Right renal cortex interstitium (tissue), 3 donors: Measurements from ENCODE around the gene MRPL57. TPM values are rescaled to one million over a fixed set of nuclear protein-coding genes. Genes with fewer than 3 reads are reported as not detected.
"Not testable (repeated sequence)": the region's sequence is repeated elsewhere in the genome, so short reads cannot be mapped to it uniquely, and the experiment has no call there.

Experiments
- DNase-seq, 3 donors: peaks; one replicate each; pipeline ENCODE4 v3.0.0-alpha.2; 2013; ENCODE audit warnings: low read depth in 3 of 3, low spot score in 2 of 3
- polyA plus RNA-seq, 3 donors: library from polyadenylated mRNA; unstranded; fragments of 120-200 nt; gene quantifications; one replicate each; pipeline ENCODE4 v1.2.1, GENCODE V29; 2013; ENCODE audit not compliant: insufficient read length in 3 of 3

MRPL57 gene
- 10 to 100 TPM; 20.6 to 25.4 (median 24.0) TPM for polyA plus RNA-seq

DNA sequence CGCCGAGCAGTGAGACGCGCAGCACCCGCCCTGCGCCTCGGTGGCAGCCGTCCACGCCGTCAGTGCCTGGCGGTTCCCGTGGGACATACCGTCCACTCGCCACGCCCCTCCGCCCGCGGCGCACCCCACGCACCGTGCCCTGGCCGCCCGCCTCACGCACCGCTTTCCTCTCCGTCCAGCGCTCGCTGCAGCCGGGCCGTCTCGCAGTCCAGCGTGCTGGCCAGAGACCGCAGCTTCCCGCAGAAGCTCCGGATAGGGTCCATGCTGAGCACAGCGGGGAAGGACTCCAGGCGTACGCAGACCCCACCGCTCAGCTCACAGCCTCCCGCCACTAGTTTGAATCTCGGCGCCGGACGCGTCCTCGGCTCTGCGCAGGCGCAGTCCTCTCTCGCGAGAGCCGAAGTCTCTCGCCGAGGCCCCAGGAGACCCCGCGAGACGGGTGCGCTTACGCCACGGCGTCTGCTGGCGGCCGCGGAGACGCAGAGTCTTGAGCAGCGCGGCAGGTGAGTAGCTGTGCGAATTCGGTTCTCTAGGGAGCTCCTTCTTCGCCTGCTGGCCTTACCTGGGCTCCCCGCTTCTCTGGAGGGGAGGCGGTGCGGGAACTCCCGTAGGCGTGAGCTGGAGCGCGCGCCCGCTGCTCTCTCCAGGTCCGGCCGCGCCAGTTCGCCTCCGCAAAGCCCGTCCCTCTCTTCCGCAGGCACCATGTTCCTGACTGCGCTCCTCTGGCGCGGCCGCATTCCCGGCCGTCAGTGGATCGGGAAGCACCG, at the start of gene MRPL57, which contains the start of gene SKA3:
MRPL57 (plus strand) TSS at position 444 of the 767 bp plus-strand sequence; CDS start at position 703, 259 bp downstream.
SKA3 (minus strand) TSS at position 338 of the 767 bp plus-strand sequence; CDS start at position 263, 75 bp downstream.
- peak; percentile 85 to 88 (median 88) for DNase-seq

DNA sequence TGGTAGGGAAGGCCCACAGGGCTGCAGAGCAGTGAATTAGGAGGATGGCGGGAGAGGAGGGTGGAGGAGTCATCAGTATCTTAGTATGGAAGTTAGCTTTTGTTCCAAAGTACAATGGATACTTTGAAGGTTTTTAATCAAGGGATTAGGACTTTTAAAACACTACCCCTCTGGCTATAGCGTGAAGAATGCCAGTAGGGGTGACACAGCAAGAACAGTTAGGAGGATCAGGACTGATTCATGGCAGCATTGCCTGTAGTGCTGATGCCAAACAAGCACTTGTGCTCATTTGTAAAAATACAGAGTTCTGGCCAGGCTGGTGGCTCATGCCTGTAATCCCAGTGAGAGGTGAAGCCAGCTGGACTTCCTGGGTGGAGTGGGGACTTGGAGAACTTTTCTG, 46.3 kb upstream of the MRPL57 start:
- no peak for DNase-seq

DNA sequence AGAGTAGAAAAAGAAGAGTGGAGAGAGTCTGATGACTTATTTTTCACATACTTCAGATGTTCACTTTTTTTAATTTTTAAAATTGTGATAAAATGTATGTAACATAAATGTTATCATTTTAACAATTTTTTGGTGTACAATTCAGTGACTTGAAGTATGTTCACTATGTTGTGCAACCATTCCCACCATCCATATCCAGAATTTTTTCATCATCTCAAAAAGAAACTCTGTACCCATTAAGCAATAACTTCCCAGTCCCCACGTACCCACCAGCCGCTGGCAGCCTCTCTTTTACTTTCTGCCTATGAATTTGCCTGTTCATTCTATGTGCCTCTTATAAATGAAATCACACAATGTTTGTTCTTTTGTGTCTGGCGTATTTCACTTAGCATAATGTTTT, 43.4 kb upstream of the MRPL57 start:
- no peak for DNase-seq

DNA sequence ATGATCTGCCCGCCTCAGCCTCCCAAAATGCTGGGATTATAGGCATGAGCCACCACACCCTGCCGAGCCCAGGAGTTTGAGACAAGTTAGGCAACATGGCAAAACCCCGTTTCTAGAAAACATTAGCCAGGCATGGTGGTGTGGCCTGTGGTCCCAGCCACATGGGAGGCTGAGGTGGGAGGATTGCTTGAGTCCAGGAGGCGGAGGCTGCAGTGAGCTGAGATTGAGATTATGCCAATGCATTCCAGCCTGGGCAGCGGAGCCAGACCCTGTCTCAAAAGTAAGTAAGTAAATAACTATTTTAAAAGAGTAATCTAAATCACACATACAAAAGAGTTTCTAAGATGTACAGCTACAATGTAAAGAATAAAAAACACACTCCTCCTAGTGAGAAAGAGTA, 42.0 kb upstream of the MRPL57 start:
- DNase-seq = no peak

DNA sequence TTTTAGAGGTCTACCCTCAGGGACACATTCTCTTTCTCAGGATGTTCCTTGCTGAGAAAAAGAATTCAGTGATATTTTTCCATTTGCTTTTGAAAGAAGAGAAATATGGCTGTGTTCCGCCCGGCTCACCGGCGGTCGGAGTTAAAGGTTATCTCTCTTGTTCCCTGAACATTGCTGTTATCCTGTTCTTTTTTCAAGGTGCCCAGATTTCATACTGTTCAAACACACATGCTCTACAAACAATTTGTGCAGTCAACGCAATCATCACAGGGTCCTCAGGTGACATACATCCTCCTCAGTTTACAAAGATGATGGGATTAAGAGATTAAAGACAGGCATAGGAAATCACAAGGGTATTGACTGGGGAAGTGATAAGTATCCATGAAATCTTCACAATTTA, 40.6 kb upstream of the MRPL57 start:
- DNase-seq = not testable (repeated sequence)

DNA sequence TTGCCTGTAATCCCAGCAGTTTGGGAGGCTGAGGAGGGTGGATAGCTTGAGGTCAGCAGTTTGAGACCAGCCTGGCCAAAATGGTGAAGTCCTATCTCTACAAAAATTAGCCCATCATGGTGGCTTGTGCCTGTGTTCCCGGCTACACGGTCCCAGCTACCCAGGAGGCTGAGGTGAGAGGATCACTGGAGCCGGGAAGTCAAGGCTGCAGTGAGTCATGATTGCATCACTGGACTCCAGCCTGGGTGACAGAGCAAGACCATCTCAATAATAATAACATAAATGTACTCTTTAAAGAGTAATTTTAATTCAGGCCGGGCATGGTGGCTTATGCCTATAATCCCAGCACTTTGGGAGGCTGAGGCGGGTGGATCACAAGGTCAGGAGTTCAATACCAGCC, 38.8 kb upstream of the MRPL57 start:
- no peak for DNase-seq

DNA sequence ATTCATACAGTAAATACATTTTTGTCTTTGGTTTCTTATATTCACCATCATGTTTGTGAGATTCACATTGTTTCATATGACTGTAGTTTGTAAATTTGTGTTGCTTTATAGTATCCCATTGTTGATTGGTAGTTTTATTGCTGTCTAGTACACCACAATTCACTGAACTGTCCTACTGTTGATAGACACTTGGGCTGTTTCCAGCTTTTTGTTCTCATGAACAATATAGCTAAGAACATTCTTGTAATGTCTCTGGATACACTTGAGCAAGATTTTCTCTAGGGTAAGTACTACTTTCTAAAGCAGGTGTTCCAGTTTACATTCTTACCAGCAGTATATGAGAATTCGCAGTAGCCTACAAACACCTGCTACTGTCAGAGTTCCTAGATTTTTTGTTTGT, 37.9 kb upstream of the MRPL57 start:
- DNase-seq = no peak

DNA sequence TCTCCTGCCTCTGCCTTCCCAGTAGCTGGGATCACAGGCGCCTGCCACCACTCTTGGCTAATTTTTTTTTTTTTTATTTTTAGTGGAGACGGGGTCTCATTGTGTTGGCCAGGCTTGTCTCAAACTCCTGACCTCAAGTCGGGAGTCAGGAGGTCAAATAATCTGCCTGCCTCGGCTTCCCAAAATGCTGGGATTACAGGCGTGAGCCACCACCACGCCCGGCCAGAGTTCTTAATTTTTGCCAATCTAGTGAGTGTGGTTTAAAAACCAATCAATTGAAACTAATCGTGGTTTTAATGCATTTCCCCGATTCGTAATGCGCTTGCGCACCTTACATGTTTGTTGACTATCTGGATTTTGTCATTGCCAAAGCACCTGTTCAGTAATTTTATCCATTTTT, 37.1 kb upstream of the MRPL57 start:
- no peak for DNase-seq

DNA sequence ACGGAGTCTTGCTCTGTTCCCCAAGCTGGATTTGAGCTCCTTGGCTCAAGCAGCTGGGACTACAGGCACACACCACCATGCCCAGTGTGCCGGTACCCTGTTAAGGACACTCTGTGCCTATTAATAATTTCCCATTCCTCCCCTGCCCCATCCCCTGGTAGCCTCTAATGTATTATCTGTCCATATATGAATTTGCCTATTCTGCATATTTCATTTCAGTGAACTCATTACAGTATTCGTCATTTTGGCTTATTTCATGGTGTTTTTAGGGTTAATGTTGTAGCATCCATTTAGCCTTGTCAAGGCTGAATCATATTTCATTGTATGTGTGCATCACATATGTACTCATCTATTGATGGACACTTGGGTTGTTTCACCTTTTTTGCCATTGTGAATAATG, 33.7 kb upstream of the MRPL57 start:
- DNase-seq = no peak

DNA sequence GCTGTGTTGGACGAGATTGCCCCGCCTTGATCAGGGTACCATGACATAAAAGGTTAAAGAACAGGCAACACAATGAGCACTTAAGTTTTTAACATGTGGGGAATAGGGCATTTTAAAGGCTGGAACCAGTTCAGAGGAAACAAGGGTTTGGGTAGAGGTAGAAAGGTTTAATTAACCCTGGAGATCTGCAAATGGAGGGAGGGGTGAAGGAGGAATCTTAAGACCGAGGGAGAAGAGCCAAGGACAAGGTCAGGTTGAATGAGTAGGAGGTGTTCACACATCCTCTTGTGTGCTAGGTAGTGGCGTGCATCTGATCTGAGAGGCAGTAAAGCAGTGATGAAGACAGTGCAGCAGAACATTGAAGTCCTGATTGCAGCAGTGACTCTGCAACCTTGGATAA, 28.6 kb upstream of the MRPL57 start:
- no peak for DNase-seq

DNA sequence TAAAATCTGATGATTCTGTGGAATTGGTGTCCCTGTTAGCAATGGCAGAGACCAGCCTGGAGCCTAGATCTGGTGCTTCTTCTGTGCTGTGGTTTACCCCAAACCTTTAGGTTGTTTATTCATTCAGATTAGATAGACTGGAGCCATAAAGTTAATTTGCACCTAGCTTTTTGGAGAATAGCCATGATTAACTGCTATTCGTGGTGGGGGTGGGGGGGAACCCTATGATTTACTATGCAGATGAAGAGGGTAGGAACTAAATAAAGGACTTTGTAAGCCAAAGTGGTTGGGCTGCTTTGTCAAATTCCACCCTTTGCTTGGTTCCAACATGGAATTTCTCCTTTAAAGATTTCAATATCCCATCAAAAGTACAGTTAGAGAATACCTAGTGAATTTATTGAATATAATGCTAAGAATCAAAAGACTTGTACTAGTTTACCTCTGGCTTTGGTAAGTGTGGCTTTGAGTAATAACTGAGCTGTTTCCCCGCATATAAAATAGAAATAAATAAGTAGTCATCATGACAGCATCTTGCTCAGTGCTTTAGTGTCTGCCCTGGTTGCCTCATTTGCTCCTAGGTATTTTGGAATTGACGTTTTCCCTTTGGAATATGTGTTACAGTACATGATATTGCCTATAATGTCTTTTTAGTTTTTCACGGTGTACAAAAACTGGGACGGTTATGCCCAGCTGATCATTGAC, 27.8 kb upstream of the MRPL57 start:
- DNase-seq = no peak

DNA sequence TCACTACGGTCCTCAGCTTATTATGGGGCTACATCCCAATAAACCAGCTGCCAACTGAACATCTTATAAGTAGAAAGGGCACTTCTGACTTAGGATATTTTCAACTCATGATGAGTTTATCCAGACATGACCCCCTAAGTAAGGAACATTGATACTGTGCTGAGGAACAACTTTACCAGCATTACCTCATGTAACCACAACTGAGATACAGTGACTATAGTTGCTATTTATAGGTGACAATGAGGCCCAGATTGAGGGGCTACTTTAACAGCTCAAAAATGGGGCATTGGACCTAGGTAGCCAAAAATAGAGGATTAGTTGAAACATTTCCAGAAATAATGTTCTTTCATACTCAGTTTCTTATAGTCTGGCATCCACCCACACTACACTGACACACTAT, 26.9 kb upstream of the MRPL57 start:
- no peak for DNase-seq

DNA sequence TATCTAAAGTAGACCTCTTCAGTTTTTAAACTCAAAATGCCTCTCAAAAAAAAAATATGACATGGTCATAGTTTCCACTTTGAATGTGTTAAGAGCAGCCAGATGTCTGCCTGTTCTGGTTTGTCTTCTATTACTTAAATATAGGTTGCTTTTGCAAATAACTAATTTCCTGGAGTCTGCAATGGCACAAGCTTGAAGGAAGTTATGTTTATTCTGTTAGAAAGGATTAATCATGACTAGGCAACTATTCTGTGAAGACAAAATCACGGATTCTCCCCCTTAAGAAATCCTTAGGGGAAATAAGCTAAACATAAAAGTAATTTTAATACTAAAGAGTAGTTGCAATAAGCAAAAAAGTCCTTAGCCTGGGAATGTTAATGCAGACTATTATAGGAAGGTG, 26.4 kb upstream of the MRPL57 start:
- no peak for DNase-seq

DNA sequence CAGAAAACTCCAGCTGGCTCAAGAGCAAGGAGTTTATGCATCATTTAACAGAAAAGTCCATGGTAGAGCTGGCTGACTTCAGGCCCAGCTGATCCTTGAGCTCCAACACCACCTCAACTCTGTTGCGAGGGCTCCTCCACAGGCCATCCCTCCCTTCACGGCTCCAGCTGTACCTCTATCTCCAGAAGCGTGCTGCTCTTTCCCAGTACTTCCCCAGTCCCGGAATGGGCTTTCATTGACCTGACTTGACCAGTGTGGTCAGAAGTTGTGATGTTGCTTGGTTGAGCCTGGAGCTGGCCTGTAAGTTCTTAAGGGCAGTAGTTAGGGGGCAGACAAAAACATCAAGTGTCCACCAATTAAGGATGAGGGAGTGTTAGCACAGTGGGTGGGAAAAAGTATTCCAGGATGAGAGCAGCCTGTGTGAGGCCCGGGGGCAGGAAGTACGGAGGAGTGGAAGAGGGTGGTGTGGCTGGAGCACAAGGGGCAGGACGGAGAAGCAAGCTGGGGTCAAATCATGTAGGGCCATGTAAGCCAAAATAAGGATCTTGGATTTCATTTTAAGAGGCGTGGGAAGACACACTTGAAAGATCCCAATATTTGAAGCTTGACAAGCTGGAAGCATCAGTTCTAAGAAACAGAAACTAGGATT, 24.1 kb upstream of the MRPL57 start:
- DNase-seq = no peak

DNA sequence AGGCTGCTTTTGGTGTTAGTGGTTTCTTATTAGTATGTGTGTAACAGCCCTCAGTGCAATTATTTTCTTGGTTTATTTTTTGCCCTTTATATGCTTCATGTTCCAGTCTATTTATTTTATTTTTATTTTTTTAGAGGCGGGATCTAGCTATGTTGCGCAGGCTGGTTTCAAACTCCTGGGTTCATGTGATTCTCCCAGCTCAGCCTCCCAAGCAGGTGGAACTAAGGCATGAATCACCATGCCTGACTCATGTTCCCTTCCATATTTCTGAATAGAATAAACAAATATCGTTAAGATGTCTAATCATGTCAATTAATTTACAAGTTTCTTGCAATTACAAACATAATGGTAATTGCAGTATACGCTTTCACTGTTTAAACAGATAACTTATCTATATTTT, 11.8 kb upstream of the MRPL57 start:
- DNase-seq = no peak

DNA sequence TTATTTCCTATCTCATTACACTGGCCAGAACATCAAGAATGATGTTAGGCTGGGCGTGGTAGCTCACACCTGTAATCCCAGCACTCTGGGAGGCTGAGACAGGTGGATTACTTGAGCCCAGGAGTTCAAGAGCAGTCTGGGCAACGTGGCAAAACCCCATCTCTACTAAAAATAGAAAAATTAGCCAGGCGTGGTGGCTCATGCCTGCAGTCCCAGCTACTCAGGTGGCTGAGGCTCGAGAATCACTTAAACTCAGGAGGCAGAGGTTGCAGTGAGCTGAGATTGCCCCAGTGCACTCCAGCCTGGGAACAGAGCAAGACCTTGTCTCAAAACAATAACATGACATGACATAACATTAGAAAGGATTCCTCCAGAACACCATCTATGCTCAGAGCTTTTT, 10.9 kb upstream of the MRPL57 start:
- DNase-seq = not testable (repeated sequence)

DNA sequence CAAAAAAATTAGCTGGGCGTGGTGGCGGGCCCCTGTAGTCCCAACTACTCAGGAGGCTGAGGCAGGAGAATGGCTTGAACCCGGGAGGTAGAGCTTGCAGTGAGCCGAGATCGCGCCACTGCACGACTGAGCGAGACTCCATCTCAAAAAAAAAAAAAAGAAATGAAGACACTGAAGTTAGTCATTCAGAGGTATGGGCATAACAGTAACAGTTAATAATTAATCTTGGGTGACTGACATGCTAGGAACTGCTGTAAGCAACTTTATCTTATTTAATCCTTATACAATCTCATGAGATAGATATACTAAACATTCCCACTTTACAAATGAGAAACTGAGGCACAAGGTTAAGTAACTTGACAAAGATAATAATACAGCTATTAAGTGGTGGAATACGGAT, 5.0 kb upstream of the MRPL57 start:
- DNase-seq = no peak

DNA sequence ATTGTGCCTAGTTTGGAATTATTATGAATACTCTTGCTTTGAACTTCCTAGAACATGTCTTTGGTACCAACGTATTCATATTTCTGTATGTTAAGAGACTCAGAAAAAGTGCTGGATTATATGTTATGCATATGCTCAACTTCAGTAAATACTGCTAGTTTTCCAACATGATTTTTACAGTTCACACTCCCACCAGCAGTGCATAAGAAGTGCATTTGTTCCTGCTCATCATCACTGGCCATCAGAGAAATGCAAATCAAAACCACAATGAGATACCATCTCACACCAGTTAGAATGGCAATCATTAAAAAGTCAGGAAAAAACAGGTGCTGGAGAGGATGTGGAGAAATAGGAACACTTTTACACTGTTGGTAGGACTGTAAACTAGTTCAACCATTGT, 2.7 kb upstream of the MRPL57 start:
- DNase-seq = not testable (repeated sequence)

DNA sequence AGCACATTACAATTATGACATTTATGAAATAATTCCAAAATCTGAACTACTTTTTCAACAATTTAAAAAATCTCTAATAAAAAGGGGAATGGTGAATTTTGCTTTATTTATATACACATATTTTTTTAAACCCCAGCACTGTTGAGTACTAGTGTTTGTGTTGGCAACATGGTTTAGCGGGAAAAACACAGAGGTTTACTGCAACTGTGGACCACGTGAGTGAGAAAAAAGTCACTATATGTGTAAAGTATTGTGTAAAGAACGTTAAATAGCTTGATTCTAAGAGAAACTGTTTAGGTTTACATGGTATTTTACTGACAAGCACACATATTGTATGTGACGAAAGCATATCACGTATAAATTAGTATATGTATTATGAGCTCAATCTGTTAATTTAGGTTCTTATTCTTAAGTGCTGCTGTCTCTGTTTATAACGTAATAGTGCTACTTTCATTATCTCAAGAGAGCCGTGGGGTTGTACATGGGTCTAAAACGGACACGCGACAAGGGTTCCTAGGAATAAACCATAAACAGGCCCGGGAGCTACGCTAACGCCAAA, 723 bp upstream of the MRPL57 start:
- no peak for DNase-seq

DNA sequence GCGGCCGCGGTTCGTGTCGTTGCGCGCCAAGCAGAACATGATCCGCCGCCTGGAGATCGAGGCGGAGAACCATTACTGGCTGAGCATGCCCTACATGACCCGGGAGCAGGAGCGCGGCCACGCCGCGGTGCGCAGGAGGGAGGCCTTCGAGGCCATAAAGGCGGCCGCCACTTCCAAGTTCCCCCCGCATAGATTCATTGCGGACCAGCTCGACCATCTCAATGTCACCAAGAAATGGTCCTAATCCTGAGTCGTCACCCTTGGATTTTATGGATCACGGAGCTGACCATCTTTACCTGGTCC, 475 bp downstream of the MRPL57 start:
- DNase-seq = peak in 1 of 3 donors; percentile 23

DNA sequence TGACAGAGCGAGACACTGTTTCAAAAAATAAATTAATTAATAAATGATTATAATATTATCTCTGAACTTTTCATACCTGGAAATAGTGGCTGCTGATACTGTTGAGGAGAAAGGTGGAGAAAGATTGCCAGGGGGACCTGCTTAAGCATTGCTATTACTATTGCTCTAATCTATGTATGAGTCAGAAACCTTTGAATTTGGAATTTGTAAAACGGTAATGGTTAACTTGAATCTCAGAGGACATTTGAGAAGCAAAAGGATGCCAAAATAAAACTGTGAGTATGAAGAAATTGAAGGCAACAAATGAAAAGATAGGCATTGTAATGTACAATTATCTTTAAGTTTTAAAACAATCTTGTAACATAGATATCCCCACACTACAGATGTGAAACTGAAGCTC, 5.2 kb downstream of the MRPL57 start:
- DNase-seq = no peak
